HepG2 (cell line): ENCODE results near the gene EIF1. TPM values are rescaled to one million over a fixed set of nuclear protein-coding genes. Genes with fewer than 3 reads are reported as not detected.

Source experiments
- ARNT ChIP-seq: fragments of 450-650 bp; IDR thresholded peaks from 2 replicates; pipeline ENCODE4 v1.6.1; 2017
- CBX1 ChIP-seq: IDR thresholded peaks from one replicate; pipeline ENCODE4 v1.6.1; 2016; ENCODE audit warnings: antibody characterized with exemption, low read depth
- DMAP1 ChIP-seq: IDR thresholded peaks from 2 replicates; pipeline ENCODE4 v1.6.1; 2016
- EHMT2 ChIP-seq: fragments of 200-600 bp; sonication (generic); IDR thresholded peaks from 2 replicates; pipeline ENCODE4 v1.7.0; 2017; ENCODE audit warnings: antibody characterized with exemption, low read depth, low read length, borderline replicate concordance
- MTF1 ChIP-seq: sonication (generic); formaldehyde crosslinking; IDR thresholded peaks from 2 replicates; pipeline ENCODE4 v1.5.0; 2020; ENCODE audit warnings: missing genetic modification reagents
- PAF1 ChIP-seq: IDR thresholded peaks from 2 replicates; pipeline ENCODE4 v1.6.1; 2016; ENCODE audit warnings: missing genetic modification reagents, missing compliant biosample characterization
- RARA ChIP-seq: IDR thresholded peaks from 2 replicates; pipeline ENCODE4 v1.6.1; 2016; ENCODE audit warnings: missing genetic modification reagents, missing compliant biosample characterization
- RARG ChIP-seq: sonication (generic); formaldehyde crosslinking; IDR thresholded peaks from 2 replicates; pipeline ENCODE4 v1.4.0; 2020; ENCODE audit warnings: low read depth, mild to moderate bottlenecking, missing genetic modification reagents
- RNF2 ChIP-seq: fragments of 450-650 bp; conservative IDR thresholded peaks from 2 replicates; pipeline ENCODE4 v1.6.1; 2016; ENCODE audit warnings: low read depth
- SNAPC2 ChIP-seq: sonication (generic); formaldehyde crosslinking; IDR thresholded peaks from 2 replicates; pipeline ENCODE4 v1.8.1; 2022; ENCODE audit warnings: mild to moderate bottlenecking, missing genetic modification reagents
- SP4 ChIP-seq: sonication (generic); formaldehyde crosslinking; IDR thresholded peaks from 2 replicates; pipeline ENCODE4 v1.8.1; 2023; ENCODE audit warnings: mild to moderate bottlenecking, missing genetic modification reagents
- WIZ ChIP-seq: sonication (generic); formaldehyde crosslinking; IDR thresholded peaks from 2 replicates; pipeline ENCODE4 v1.5.1; 2020; ENCODE audit warnings: mild to moderate bottlenecking, missing genetic modification reagents
- ZMYM4 ChIP-seq: sonication (generic); formaldehyde crosslinking; IDR thresholded peaks from 2 replicates; pipeline ENCODE4 v1.8.1; 2023; ENCODE audit warnings: mild to moderate bottlenecking, missing genetic modification reagents
- ZNF318 ChIP-seq: sonication (generic); formaldehyde crosslinking; IDR thresholded peaks from 2 replicates; pipeline ENCODE4 v1.4.0; 2020; ENCODE audit warnings: mild to moderate bottlenecking, missing genetic modification reagents
- ZNF343 ChIP-seq: sonication (generic); formaldehyde crosslinking; IDR thresholded peaks from 2 replicates; pipeline ENCODE4 v1.4.0; 2020; ENCODE audit warnings: mild to moderate bottlenecking, missing genetic modification reagents
- ZNF354B ChIP-seq: sonication (generic); formaldehyde crosslinking; IDR thresholded peaks from 2 replicates; pipeline ENCODE4 v1.8.0; 2022; ENCODE audit warnings: mild to moderate bottlenecking, missing genetic modification reagents
- ZNF512 ChIP-seq: sonication (generic); formaldehyde crosslinking; IDR thresholded peaks from 2 replicates; pipeline ENCODE4 v1.4.0; 2020; ENCODE audit warnings: mild to moderate bottlenecking, missing genetic modification reagents
- ZSCAN21 ChIP-seq: sonication (generic); formaldehyde crosslinking; IDR thresholded peaks from 2 replicates; pipeline ENCODE4 v1.8.0; 2022; ENCODE audit warnings: mild to moderate bottlenecking, missing genetic modification reagents, moderate library complexity, borderline replicate concordance
- polyA plus RNA-seq, 8 experiments: library from polyadenylated mRNA; depleted of rRNA in 3 of 8; stranded (reverse) in 7 of 8; unstranded in 1 of 8; fragments of >200 nt; fragmentation: Illumina TruSeq in 4 of 8; extraction: Trizol in 4 of 8; gene quantifications; 2 replicates each; pipeline versions ENCODE4 v1.2.1 to v1.2.3, GENCODE V29; 2011 to 2016; ENCODE audit warnings: low read depth in 4 of 8, missing spikeins in 1 of 8, mixed read lengths in 1 of 8; ENCODE audit not compliant: insufficient read depth in 1 of 8
- total RNA-seq, 5 experiments: library from RNA; depleted of rRNA; stranded (reverse); fragments of >200 nt; fragmentation: Illumina TruSeq; extraction: Trizol; gene quantifications; 2 replicates each; pipeline ENCODE4 v1.2.3, GENCODE V29; 2016; ENCODE audit warnings: low read depth in 1 of 5
- TF ChIP-seq, protein P1 (sequence below): sonication (generic); formaldehyde crosslinking; IDR thresholded peaks from 2 replicates; pipeline ENCODE4 v1.4.0; 2020; ENCODE audit warnings: missing genetic modification reagents; ENCODE audit errors: not compliant biosample characterization

Gene EIF1
- total and polyA plus RNA-seq, 2 of the 13 experiments (the other 11 are each of a cell fraction or from before 2014, with no cell fraction given), result 147 to 517 TPM

DNA sequence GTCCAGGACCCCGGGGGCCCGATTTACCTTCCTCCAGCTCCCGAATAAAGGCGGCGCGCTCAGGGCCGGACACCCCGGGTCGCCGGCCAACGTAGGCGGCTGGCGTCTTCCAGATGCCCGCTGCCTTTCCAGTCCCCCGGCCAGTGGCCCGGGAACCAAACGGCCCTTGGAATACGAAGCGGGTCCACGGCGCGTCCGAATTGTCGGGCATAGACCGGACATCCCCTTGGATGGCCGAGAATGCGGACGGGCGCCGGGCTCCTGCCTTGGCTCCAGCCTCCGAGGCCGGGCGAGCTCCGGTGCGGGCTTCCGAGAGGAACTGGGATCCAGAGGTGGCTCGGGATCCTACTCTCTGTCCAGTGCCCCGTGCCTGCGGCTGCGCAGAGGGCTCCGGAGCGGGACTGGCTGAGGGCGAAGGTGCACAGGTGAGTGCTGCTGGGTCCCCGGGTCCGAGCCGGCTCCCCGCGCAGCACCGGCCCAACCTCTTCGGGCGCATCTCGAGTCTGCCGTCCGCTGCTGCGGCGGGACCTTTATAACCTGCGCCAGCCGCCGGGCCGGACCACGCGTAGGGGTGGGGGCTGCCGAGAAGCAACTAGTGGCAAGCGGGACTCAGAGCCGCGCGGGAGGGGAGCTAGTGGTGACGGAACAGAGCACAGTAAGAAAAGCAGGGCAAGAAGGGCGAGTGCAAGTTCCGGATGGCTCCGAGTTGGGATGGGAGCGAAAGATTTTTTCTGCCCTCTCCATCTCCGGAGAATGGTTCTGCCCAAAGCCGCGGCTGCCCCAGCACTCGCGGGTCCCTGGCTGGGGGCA lies 45.7 kb downstream of the EIF1 start, which contains the start of gene HAP1 (continued):
- no peak for TF ChIP-seq EHMT2
- TF ChIP-seq ZNF354B (CRISPR knock-in tag), result no peak
- TF ChIP-seq ZNF318 (CRISPR knock-in tag), result no peak
- TF ChIP-seq WIZ (CRISPR knock-in tag), result peak; percentile 59; the same call in 1 of the 2 replicates
- TF ChIP-seq ZNF512 (CRISPR knock-in tag), result no peak
- no peak for TF ChIP-seq ZSCAN21 (CRISPR knock-in tag)
- TF ChIP-seq CBX1, result no peak
- TF ChIP-seq RARA (CRISPR knock-in tag), result no peak
- TF ChIP-seq ZNF343, result no peak
- TF ChIP-seq ZMYM4 (CRISPR knock-in tag), result peak; percentile 54; the same call in 1 of the 2 replicates
- TF ChIP-seq RARG (CRISPR knock-in tag), result no peak
- TF ChIP-seq MTF1 (CRISPR knock-in tag), result peak; percentile 69; the same call in 1 of the 2 replicates
- TF ChIP-seq SNAPC2 (CRISPR knock-in tag), result no peak
- no peak for TF ChIP-seq PAF1 (CRISPR knock-in tag)
- TF ChIP-seq DMAP1 (CRISPR knock-in tag), result no peak
- TF ChIP-seq, protein P1, sequence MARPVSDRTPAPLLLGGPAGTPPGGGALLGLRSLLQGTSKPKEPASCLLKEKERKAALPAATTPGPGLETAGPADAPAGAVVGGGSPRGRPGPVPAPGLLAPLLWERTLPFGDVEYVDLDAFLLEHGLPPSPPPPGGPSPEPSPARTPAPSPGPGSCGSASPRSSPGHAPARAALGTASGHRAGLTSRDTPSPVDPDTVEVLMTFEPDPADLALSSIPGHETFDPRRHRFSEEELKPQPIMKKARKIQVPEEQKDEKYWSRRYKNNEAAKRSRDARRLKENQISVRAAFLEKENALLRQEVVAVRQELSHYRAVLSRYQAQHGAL (CRISPR knock-in tag), result no peak
- TF ChIP-seq SP4 (CRISPR knock-in tag), result peak; percentile 69
- no peak for TF ChIP-seq ARNT
- TF ChIP-seq RNF2, result peak; percentile 66; the same call in 1 of the 2 replicates
